Activated gamma-delta T cell treated with anti-CD3 and anti-CD28 coated beads, Interleukin-2, amount 50 U/mL, for 16 hours (primary cell): Measurements from ENCODE around the gene PCYOX1L.

ENCODE experiments used
- DNase-seq: peaks from one replicate; pipeline ENCODE4 v3.0.0-alpha.2; 2020; ENCODE audit warnings: low read depth

The PCYOX1L gene

GRCh38 chr5:149407323-149408251 is 49.7 kb downstream of the PCYOX1L start:
- DNase-seq, result no peak

DNA sequence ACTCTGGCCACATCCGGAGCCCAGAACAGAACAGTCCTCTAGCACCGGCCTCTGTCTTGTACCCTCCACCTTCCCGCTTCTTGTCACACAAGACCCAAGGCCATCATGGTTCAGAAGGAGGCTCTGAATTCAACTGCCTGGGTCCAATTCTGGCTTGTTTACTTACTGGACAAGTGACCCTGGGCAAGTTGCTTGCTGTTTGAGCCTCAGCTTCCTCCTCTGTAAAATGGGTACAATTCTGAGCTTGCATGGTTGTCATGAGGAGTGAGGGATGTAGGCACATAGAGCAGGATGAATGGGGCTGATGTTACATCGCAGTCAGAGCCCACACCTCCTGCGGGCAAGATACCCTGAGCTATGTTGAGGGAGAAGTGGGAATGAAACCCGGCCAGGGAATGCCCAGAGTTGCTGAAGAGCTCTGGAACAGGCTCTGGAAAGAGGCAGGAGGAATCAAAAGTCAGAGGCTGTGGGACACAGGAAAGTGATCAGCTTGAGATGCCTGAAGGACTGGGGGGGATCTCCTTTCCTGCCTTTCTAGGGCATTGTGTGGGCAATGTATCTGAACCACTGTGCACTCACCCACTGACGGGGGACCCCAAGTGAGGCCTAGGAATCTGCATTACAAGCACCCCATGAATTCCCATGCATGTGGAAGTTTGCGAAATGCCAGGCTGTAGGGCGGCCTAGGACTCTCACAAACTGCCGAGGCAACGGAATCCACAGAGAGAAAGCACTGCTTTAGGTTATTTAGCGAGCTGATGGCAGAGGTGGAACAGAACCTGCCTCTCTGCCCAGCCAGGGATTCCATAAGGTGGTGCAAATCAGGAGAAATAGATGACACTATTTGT is 50.6 kb downstream of the PCYOX1L start:
- DNase-seq, result no peak

DNA sequence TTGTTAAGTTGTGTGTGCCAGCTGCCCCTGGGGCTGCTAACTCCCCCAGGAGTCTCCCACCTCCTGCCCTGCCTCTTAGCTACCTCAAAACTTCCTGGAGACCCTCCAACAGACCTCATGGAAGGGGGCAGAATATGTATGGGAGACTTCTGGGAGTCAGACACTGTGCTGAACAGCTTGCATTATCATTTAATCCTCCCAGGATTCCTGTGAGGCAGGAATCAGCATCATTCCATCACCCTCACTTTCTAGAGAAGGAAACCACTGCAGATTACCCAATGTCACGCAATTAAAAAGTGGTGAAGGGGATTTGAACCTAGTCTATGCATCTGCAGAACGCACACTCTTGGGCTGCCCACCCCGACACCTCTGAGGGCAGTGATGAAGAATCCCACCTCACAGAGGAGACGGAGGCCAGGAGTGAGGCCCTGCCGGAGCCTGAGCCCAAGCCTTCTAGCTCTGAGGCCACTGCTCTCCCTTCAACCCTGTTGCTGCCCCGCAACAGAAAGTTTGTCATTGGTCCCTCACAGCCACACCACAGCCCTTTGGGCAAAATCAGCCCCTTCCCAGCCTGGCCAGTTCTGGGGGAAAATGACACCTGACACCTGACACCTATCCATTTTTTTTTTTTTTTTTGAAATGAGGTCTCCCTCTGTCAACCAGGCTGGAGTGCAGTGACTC is 51.6 kb downstream of the PCYOX1L start:
- no peak for DNase-seq

DNA sequence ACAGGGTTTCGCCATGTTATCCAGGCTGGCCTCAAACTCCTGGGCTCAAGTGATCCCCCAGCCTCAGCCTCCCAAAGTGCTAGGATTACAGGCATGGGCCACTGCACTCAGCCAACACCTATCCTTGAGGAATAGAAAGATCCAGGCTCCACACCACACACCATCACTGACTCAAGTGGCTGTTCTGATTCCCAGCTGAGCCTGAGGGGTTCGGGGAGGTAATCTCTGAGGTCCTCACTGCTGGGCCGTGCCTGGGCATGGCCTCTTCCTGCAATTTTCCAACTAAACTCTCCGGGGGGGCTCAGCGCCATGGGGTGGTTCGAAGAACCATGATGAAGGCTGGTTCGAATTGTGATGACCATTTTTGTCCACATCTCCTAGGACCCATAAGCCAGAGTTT is 52.2 kb downstream of the PCYOX1L start:
- DNase-seq, result no peak

GRCh38 chr5:149410721-149411432 is 53.0 kb downstream of the PCYOX1L start:
- DNase-seq, result no peak

GRCh38 chr5:149411738-149412519 is 54.1 kb downstream of the PCYOX1L start:
- no peak for DNase-seq

DNA sequence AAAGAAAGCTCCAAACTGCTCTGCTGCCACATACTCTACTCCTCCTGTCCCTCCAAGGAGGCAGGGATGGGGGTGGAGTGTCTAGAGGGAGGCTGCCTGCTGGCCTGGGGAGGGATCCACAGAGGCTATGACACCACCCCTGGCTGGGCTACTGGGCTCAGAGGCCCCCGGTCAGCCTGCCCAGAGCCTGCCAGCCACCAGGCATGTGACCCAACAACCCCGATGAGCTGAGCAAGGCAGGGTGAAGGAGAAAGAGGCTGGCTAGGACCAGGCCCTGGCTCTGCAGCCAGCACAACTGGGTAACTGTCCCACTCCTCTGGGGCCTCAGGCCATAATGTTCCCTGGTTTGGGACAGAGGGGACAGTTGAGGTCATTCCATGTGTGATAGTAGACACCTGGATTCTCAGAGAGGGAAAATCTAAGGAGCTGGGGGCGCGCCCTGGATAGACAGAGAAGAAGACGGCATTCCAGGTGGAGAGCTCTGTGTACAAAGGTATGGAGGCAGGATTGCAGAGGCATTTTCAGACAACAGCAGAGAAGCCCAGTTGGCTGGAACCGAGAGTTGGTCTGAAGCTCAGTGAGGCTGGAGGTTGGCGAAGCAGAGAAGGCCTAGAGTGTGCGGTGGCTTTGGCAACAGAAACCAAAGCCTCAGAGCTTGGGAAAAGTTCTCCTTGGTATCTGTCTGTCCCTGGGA is 55.1 kb downstream of the PCYOX1L start:
- DNase-seq, result no peak

GRCh38 chr5:149413477-149414210 is 55.8 kb downstream of the PCYOX1L start:
- no peak for DNase-seq

DNA sequence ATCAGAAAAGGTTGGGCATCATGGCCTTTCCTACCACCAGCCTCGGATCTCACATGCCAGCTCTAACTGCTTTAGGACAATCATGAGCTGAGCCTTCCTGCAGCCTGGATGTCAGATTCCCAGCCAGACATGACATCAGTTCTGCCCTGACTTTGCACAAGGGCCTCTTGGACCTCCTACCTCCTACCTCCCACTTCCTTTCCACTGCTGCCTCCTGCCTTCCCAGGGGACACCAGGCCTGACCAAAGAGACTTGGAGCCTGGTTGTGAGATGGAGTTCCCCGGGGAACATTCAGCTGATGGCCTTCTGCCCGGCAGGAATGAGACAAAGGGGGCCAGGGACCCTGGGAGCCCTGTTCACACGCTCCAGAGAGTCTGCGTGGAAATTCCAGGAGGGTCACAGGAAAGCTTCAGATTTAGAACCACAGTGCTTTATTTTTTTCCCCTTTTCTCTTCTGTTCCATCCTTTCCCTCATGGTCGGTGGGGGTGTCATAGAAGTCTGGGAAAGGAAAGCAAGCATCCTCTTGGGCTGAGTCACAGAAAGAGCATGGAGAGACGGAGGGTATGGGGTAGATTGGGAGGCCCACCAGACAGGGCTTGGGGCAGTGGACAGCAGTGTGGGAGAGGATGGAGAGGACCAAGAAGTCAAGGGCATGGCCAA is 56.7 kb downstream of the PCYOX1L start:
- no peak for DNase-seq

DNA sequence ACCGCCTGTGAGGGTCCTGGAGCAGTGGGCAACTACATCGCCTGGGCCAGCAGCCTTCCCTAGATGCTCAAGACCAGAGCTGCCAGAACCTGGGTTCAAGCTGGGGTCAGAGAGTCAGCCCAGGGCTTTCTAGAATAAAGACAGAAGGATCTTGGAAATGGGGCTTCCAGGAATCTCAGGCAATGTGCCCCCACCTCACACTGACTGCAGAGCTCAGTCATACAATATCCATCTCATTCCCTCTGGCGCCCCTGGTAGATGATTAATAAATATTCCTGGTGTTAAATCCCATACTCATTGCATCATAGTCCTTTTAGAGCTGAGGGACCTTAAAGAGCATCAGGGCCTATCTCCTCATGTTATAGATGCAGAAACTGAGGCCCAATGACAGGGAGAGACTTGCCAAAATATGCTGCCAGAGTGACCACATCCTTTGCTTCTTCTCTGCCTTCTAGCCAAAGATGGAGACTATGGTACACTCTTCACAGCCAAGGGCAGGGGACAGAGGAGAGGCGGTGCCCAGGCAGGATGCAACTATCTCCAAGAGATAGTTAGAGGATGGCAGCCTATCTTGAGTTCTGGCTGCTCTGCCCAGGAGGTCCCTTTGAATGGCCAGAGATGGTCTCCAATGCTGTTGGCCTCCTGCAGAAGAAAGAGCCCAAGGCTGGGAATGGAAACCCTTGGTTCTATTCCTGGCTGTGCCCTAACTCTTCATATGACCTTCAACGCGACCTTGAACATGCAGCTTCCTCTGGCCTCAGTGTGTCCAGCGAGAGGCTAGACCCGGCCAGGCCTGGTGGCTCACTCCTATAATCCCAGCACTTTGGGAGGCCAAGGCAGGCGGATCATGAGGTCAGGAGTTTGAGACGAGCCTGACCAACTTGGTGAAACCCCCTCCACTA is 57.5 kb downstream of the PCYOX1L start:
- no peak for DNase-seq

- DNase-seq, result no peak
Measured at GRCh38 chr5:149416987-149417710, 59.3 kb downstream of the PCYOX1L start.

- DNase-seq, result no peak
Measured at GRCh38 chr5:149417711-149418368, 60.0 kb downstream of the PCYOX1L start.

- no peak for DNase-seq
Measured at GRCh38 chr5:149418910-149419531, 61.2 kb downstream of the PCYOX1L start.
